GM21447 (cell line): ENCODE results near the gene RAB7B.
"Not testable (repeated sequence)": the region's sequence is repeated elsewhere in the genome, so short reads cannot be mapped to it uniquely, and the experiment has no call there.

ENCODE experiments used
- ATAC-seq: cut with Tn5 transposase; IDR thresholded peaks from one replicate; pipeline ENCODE4 v1.9.1; 2021; ENCODE audit not compliant: unreplicated experiment

RAB7B gene

GRCh38 chr1:205998457-205999241 lies 4.5 kb downstream of the RAB7B start:
- ATAC-seq, result no peak

- ATAC-seq, result not testable (repeated sequence)
These were observed 6.6 kb downstream of the RAB7B start for GRCh38 chr1:205996641-205997040.

- no peak for ATAC-seq
These were observed 8.8 kb downstream of the RAB7B start for GRCh38 chr1:205994346-205994745.

- no peak for ATAC-seq
These were observed 10.1 kb downstream of the RAB7B start for GRCh38 chr1:205993068-205993467.

GRCh38 chr1:205992218-205992882 lies 10.8 kb downstream of the RAB7B start:
- no peak for ATAC-seq

- no peak for ATAC-seq
These were observed 12.0 kb downstream of the RAB7B start for GRCh38 chr1:205991237-205991636.

GRCh38 chr1:205990226-205990625 lies 13.0 kb downstream of the RAB7B start:
- ATAC-seq, result no peak

- no peak for ATAC-seq
These were observed 13.4 kb downstream of the RAB7B start for GRCh38 chr1:205989786-205990185.

- no peak for ATAC-seq
These were observed 14.6 kb downstream of the RAB7B start for GRCh38 chr1:205988585-205988995.

GRCh38 chr1:205986861-205987260 lies 16.3 kb downstream of the RAB7B start:
- ATAC-seq, result no peak

GRCh38 chr1:205986292-205986691 lies 16.9 kb downstream of the RAB7B start:
- ATAC-seq, result no peak

GRCh38 chr1:205985330-205986005 lies 17.7 kb downstream of the RAB7B start:
- ATAC-seq, result no peak

GRCh38 chr1:205983925-205984725 lies 19.1 kb downstream of the RAB7B start:
- ATAC-seq, result no peak

- ATAC-seq, result no peak
These were observed 21.9 kb downstream of the RAB7B start for GRCh38 chr1:205981257-205981656.

- no peak for ATAC-seq
These were observed 22.8 kb downstream of the RAB7B start for GRCh38 chr1:205980237-205980870.

GRCh38 chr1:205979301-205979700 lies 23.9 kb downstream of the RAB7B start:
- no peak for ATAC-seq

GRCh38 chr1:205978676-205979075 lies 24.5 kb downstream of the RAB7B start:
- ATAC-seq, result no peak

GRCh38 chr1:205977402-205978014 lies 25.7 kb downstream of the RAB7B start:
- ATAC-seq, result no peak

GRCh38 chr1:205976708-205977401 lies 26.3 kb downstream of the RAB7B start:
- ATAC-seq, result no peak

- ATAC-seq, result no peak
These were observed 27.2 kb downstream of the RAB7B start for GRCh38 chr1:205976036-205976435.
